CD4-positive, alpha-beta T cell (primary cell): ENCODE measurements around the gene DPP9. TPM values are rescaled to one million over a fixed set of nuclear protein-coding genes. Genes with fewer than 3 reads are reported as not detected.

Experiments
- ATAC-seq: fragments of 200-7000 bp; cut with Tn5 transposase; one replicate; pipeline ENCODE4 v1.10.0; 2022; ENCODE audit warnings: mild to moderate bottlenecking; ENCODE audit not compliant: poor library complexity
- CTCF ChIA-PET: fragments of 350-600 bp; sonication (Branson Sonifier 250); formaldehyde crosslinking; loops from one replicate; lab custom pipeline; 2021; ENCODE audit warnings: antibody characterized with exemption, inconsistent platforms; lab: Charles Lee
- POLR2A ChIA-PET: fragments of 350-600 bp; sonication (Branson Sonifier 250); formaldehyde crosslinking; loops from one replicate; lab custom pipeline; 2021; ENCODE audit warnings: antibody characterized with exemption, inconsistent platforms; lab: Charles Lee
- DNase-seq, 14 experiments: peaks; one replicate each; pipeline ENCODE4 v3.0.0-alpha.2; 2013 to 2020; ENCODE audit warnings: mixed read lengths in 2 of 14
- H3K27ac ChIP-seq, 2 donors: one replicate each; pipeline versions ENCODE4 v1.5.1 to v1.7.0; 2013; ENCODE audit warnings: low read length in 2 of 2, low read depth in 1 of 2, mild to moderate bottlenecking in 1 of 2
- H3K27me3 ChIP-seq, 2 experiments: 1 replicate in 1 of 2; 2 replicates in 1 of 2; pipeline versions ENCODE4 v1.6.1 to v1.7.0; 2013; ENCODE audit warnings: low read length in 2 of 2, control low read depth in 1 of 2, mild to moderate bottlenecking in 1 of 2, moderate library complexity in 1 of 2; ENCODE audit not compliant: insufficient read depth in 2 of 2, control insufficient read depth in 1 of 2
- H3K36me3 ChIP-seq: one replicate; pipeline ENCODE4 v1.6.1; 2013; ENCODE audit warnings: low read length, control low read depth; ENCODE audit not compliant: insufficient read depth
- H3K4me1 ChIP-seq: one replicate; pipeline ENCODE4 v1.6.1; 2013; ENCODE audit warnings: low read length, control low read depth; ENCODE audit not compliant: insufficient read depth
- H3K4me3 ChIP-seq: one replicate; pipeline ENCODE4 v1.5.1; 2013; ENCODE audit warnings: mild to moderate bottlenecking, low read length, moderate library complexity
- H3K9me3 ChIP-seq, 2 experiments: 1 replicate in 1 of 2; 2 replicates in 1 of 2; pipeline versions ENCODE4 v1.6.1 to v1.7.0; 2013; ENCODE audit warnings: low read length in 2 of 2, mild to moderate bottlenecking in 2 of 2, control low read depth in 1 of 2, moderate library complexity in 1 of 2; ENCODE audit not compliant: control insufficient read depth in 1 of 2, insufficient read depth in 1 of 2
- H3K27ac Mint-ChIP-seq: one replicate; pipeline ENCODE4 v1.8.0; 2020; ENCODE audit warnings: mixed read lengths
- H3K27me3 Mint-ChIP-seq: one replicate; pipeline ENCODE4 v1.8.0; 2021; ENCODE audit warnings: mixed read lengths
- H3K36me3 Mint-ChIP-seq: one replicate; pipeline ENCODE4 v1.8.0; 2021; ENCODE audit warnings: low read depth, mixed read lengths
- H3K4me1 Mint-ChIP-seq: one replicate; pipeline ENCODE4 v1.8.0; 2021; ENCODE audit warnings: low read depth, mixed read lengths
- H3K4me3 Mint-ChIP-seq: one replicate; pipeline ENCODE4 v1.8.0; 2020; ENCODE audit warnings: mild to moderate bottlenecking, mixed read lengths
- H3K9me3 Mint-ChIP-seq: one replicate; pipeline ENCODE4 v1.8.0; 2020; ENCODE audit warnings: mixed read lengths
- intact Hi-C, 2 experiments: fragments of 100-400 bp; cut with DNase I in 1 of 2; cut with micrococcal nuclease in 1 of 2; formaldehyde crosslinking; loops; one replicate each; pipeline versions ENCODE4 v1.15.1 to v1.9.0; 2023 to 2025; cut with DNase I, micrococcal nuclease
- total RNA-seq, 174 experiments: library from RNA in 2 of 174; stranded (reverse) in 2 of 174; gene quantifications; one replicate each; pipeline ENCODE4 v1.2.3 and lab custom pipeline; 2021 to 2026
- TF ChIP-seq, protein P1 (sequence below): fragments of 200-600 bp; IDR thresholded peaks from one replicate; pipeline ENCODE4 v1.8.0; 2022; ENCODE audit warnings: antibody characterized with exemption, mild to moderate bottlenecking

DPP9 gene
- total RNA-seq, 2 experiments from 2014 or later: 67.9 to 72.8 TPM

DNA sequence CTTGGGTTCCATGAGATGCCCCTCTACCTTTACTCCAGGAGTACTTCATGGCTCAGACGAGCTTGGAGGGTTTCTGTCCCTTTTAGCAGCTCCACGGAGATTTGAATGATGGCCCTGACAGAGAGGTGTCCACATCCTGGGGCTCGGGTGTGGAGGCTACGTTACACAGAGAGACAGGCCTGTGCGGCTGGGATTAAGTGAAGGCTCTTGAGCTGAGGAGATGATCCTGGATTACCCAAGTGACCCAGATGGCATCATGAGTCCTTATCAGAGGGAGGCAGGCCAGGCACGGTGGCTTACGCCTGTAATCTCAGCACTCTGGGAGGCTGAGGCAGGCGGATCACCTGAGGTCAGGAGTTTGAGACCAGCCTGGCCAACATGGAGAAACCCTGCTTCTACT is 12.4 kb downstream of the DPP9 start:
- H3K27ac Mint-ChIP-seq: no peak overlapping the region

DNA sequence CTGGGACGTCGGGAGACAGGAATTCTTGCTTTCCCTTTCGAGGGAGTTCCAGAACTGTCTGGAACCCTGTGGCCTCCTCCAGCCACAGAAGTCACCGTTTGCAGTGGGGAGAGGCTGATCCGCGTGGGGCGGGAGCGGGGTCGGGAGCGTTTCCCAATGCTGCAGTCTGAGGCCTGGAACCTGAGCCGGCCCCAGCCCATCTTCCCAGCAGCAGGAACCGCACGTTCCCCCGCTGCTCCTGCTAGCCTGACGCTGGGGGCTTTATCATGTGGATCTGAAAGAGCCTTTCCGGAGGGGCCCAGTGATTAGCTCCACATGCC is 13.4 kb downstream of the DPP9 start:
- H3K4me1 Mint-ChIP-seq: no peaks in the 10 kb centered on the region
- Histone ChIP-seq H3K36me3 (peaks cover 53% of the 10 kb centered on the region), H3K9me3 (no peaks in the 10 kb centered on the region), H3K4me1 (peaks cover 7% of the 10 kb centered on the region), H3K27me3 (no peaks in the 10 kb centered on the region), H3K27ac (no peak overlapping the region), H3K4me3 (no peak overlapping the region)
- DNase-seq: no peak
- intact Hi-C loops: no loop called here
- TF ChIP-seq, protein P1, sequence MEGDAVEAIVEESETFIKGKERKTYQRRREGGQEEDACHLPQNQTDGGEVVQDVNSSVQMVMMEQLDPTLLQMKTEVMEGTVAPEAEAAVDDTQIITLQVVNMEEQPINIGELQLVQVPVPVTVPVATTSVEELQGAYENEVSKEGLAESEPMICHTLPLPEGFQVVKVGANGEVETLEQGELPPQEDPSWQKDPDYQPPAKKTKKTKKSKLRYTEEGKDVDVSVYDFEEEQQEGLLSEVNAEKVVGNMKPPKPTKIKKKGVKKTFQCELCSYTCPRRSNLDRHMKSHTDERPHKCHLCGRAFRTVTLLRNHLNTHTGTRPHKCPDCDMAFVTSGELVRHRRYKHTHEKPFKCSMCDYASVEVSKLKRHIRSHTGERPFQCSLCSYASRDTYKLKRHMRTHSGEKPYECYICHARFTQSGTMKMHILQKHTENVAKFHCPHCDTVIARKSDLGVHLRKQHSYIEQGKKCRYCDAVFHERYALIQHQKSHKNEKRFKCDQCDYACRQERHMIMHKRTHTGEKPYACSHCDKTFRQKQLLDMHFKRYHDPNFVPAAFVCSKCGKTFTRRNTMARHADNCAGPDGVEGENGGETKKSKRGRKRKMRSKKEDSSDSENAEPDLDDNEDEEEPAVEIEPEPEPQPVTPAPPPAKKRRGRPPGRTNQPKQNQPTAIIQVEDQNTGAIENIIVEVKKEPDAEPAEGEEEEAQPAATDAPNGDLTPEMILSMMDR: no peak
- CTCF ChIA-PET: no interaction called here
- H3K36me3 Mint-ChIP-seq: peaks cover 59% of the 10 kb centered on the region
- no peak for ATAC-seq
- H3K27ac Mint-ChIP-seq: no peak overlapping the region
- H3K27me3 Mint-ChIP-seq: no peaks in the 10 kb centered on the region
- POLR2A ChIA-PET: no interaction called here
- no peak overlapping the region for H3K4me3 Mint-ChIP-seq
- no peaks in the 10 kb centered on the region for H3K9me3 Mint-ChIP-seq

More for the DNA sequence above, 12.4 kb downstream of the DPP9 start:
- peaks cover 56% of the 10 kb centered on the region for H3K36me3 ChIP-seq
- peaks cover 63% of the 10 kb centered on the region for H3K36me3 Mint-ChIP-seq
- no peaks in the 10 kb centered on the region for H3K27me3 Mint-ChIP-seq
- intact Hi-C loops: no loop called here
- no peak overlapping the region for H3K4me3 ChIP-seq
- H3K4me3 Mint-ChIP-seq: no peak overlapping the region
- no peaks in the 10 kb centered on the region for H3K4me1 Mint-ChIP-seq
- H3K27me3 ChIP-seq: no peaks in the 10 kb centered on the region
- no peak overlapping the region for H3K27ac ChIP-seq
- H3K9me3 ChIP-seq: no peaks in the 10 kb centered on the region
- DNase-seq: no peak
- ChIA-PET CTCF (no interaction called here), POLR2A (no interaction called here)
- TF ChIP-seq, protein P1: no peak
- ATAC-seq: no peak
- peaks cover 7% of the 10 kb centered on the region for H3K4me1 ChIP-seq
- H3K9me3 Mint-ChIP-seq: no peaks in the 10 kb centered on the region

DNA sequence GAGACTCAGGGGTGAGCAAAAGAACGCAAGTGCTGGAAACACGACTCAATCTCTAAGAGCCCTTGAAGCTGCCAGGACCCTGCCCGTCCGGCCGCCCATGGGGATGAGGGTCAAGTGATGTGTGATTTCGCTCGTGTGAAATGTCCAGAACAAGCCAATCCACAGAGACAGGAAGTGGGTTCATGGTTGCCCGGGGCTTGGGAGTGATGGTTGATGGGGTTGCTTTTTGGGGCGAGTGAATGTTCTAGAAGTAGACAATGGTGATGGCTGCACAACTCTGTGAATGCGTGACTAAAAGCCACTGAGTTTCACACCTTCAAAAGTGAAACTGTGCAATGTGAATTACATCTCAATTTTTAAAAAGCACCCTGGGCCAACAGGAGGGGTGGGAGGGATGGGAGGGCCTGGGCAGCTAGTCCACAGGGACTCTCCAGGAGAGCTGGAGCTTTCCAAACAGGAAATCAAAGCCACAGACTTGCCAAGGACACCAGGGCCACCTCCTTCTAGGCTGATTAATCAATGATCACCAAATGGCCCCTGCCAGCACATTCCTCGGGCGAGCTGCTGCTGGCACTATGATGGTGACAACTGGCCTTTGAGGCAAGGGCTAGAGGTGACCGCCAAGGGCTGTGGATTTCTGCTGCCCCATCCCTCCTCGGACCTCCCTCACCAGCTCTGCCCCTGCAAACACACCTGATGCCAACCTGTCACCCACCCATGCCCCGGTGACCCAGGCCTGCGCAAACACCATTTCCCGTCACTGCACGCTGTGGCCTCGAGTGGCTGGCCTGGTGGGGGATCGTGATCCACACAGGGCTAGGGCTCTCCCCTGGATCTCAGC is 14.0 kb downstream of the DPP9 start:
- CTCF ChIA-PET: no interaction called here
- no peak overlapping the region for H3K4me3 Mint-ChIP-seq
- peaks cover 56% of the 10 kb centered on the region for H3K36me3 Mint-ChIP-seq
- no peaks in the 10 kb centered on the region for H3K9me3 ChIP-seq
- intact Hi-C loops: no loop called here
- H3K4me1 Mint-ChIP-seq: no peaks in the 10 kb centered on the region
- H3K27ac ChIP-seq: no peak overlapping the region
- TF ChIP-seq, protein P1: no peak
- no peak overlapping the region for H3K27ac Mint-ChIP-seq
- POLR2A ChIA-PET: no interaction called here
- peaks cover 56% of the 10 kb centered on the region for H3K36me3 ChIP-seq
- no peaks in the 10 kb centered on the region for H3K27me3 ChIP-seq
- H3K4me3 ChIP-seq: no peak overlapping the region
- H3K27me3 Mint-ChIP-seq: no peaks in the 10 kb centered on the region
- DNase-seq (peak in 1 of 14 experiments; percentile 47), ATAC-seq (no peak)
- peaks cover 7% of the 10 kb centered on the region for H3K4me1 ChIP-seq
- no peaks in the 10 kb centered on the region for H3K9me3 Mint-ChIP-seq
